Skin of body (tissue), 2 donors: ENCODE data around the gene KCNN3. TPM values are rescaled to one million over a fixed set of nuclear protein-coding genes. Genes with fewer than 3 reads are reported as not detected.

Experiments used
- DNase-seq: peaks from one replicate; lab custom pipeline; 2025; lab: John Stamatoyannopoulos, UW
- total RNA-seq: library from RNA; depleted of rRNA; stranded (reverse); fragments of >200 nt; gene quantifications from one replicate; pipeline ENCODE4 v1.2.3, GENCODE V29; 2014

KCNN3 gene
- total RNA-seq, 1 donor from 2014 or later, result 0.99 TPM

DNA sequence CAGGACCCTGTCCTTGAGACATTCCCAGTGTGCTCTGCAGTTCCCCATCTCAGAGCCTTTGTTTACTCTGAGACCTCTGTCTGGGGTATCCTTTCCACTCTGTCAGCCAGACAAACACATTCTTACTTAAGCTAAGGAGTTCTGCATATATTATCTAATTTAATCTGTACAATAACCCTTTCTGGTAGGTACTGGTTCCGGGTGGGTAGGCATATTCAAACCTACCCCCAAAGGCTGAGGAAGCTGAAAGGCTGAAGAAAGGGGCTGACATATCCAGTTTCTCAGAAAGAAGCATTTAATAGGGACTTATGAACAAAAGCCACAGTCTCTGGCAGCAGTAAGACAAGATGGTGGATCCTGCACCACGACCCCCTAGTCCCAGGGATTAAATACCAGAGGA is 53.1 kb downstream of the KCNN3 start:
- no peak for DNase-seq

DNA sequence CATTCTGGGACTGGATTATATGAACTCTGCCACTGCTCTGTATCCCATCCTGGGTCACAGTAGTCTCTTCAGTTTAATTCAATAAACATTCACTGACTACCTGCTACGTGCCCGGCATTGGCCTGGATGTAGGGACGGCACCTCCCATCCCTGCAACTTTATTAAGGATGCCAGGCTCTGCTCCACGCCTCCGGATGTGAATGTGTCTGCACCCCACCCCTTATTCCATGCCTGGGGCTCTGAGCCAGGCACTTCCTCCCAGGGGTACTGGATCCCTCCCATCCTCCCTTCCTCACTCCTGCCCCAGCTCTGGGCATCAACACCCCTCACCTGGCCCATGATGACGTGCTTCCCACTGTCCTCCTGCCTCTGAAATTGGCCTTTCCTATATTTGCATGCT is 53.7 kb downstream of the KCNN3 start:
- DNase-seq, result no peak

DNA sequence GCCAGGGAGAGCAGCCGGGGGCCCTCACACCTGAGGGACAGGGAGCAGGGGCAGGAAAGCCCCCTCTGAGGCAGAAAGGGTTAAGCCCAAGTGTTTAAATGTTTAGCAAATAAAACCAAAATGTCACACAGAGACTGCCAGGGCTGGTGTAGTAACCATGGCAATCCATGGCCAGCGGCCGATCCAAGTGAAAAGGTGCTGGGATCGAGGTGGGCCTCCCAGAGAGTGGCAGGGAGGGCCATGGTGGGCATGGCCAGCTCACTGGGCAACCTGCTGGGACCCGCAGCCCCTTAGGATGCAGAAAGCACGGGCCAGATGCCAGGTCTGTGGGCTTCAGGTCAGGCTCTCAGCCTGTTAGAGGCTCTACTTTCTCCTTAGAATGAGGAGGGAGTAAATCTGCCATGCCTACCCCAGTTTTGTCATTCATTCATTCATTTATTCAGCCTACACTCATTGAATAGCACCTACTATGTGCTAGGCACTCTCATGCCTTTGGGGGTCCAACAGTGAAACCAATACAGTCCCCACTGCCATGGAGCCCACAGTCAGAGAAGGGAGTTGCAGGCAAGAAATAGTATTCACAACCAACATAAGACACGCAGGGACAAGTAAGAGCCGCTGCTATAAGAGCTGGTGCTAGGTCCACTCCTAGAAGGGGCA is 56.1 kb downstream of the KCNN3 start:
- no peak for DNase-seq

DNA sequence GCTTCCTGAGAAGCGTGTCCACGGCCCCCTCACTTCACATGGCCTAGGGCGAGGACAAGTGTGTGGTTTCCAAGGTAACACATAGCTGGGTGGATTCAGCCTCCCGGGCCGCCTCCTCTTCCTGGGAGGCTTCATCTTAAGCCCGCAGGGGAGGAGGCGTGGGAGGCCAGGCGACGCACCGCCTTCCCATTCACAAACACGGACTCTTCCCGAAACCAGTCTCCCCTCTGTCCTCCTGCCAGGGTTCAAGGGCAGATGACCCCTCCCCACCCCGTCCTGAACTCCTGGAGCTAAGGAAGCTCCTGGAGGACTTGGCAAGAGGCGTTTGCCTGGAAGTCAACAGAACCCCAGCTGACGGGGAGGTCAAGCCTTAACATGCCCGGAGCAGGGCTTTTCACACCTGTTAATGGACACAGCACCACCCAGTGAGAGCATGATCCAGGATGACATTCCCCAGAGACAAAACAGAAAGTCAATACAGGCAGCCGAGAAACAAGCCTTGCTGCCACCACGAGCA is 56.7 kb downstream of the KCNN3 start:
- DNase-seq, result no peak

DNA sequence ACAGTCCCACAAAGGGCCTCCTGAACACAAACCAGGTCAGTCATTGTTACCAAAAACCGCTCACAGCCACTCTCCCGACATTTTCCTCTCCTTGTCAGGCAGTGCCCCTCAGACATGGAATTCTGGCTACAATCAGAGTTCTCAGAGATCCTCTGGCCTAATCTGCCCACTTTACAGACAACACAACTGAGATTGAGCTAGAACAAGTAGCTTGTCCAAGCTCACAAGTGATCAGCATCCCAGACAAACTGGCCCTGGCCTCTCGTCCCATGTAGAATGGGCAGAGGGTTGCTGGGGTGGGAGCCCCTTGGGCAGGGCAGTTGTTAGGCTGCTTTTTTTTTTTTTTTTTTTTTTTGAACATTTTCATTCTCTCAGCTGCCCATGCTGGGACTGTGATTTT is 57.2 kb downstream of the KCNN3 start:
- DNase-seq, result no peak

DNA sequence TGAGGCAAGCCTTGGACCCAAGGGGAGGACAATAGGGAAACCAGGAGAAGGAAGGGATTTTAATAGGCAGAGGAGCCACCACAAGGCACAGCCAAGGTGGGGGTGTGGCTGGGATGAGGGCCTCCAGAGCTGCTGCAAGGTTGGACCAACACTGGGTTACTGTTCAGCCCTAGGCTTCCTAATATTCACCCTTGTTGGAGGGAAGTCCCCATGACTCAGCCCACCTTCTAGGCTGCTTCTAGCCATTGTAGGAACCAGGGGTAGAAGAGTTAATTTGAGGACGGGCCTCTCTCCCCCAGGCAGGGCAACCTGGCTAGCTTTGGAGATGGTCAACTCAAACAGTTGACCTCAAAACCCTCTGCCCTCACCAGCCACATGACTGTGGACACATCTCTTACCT is 59.5 kb downstream of the KCNN3 start:
- DNase-seq, result no peak

DNA sequence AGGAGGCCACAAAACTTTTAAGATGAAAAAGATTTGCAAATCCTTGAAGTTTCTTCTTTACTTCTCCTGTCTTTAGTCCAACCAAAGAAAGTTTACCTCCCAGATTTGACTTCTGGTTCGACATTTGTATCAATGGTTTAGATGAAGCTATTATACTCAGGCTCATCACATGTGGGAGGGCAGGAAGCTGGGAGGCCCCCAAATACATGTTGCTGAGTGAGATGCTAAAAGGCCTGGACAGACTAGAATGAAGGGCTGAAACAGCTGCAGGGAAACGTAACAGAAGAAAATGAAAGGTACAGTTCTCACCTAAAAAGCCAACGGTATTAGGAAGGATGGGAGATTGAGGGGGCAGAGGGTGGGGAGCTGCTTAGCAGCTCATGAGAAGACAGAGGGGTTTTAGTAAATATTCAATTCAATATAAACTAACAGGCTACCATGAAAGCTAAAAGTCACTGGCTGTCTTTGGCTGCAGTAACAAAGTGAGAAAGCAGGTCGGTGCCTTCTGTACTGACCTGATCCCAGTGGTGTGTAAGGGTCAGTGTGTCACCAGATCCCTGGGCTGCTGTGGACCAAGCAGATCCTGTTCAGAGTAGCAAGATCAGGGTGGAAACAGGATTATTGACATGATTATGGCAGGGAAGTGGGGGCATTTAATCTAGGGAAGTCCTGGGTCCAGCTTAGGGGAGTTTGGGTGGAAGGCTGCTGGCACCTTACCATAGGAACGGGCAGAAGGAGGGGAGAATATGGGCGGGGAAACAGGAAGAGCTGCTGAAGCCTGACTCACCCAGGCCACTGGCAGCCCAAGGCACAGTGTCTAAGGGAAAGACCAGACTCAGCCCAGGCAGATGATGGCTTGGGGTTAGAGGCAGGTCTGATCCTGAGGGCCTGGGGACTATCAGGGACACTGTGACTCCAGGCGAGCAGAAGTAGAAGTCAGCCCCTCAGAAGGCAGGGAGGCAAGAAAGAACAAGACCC is 60.4 kb downstream of the KCNN3 start:
- no peak for DNase-seq

DNA sequence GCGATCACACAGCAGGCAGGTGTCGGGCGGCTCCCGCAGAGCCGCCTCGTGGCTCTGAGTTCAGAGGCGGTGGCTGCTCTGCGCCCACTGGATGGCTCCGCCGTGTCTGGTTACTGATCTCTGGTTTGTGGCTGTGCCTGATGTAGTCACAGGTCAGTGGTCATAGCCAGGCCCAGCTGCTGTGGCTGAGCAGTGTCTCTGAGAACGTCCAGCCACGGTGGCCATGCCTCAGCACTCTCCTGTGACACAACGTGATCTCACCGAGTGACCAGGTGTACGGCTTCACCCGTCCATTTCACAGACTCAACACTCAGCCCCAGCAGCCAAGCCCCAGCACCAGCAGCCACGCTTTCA is 61.2 kb downstream of the KCNN3 start:
- no peak for DNase-seq

DNA sequence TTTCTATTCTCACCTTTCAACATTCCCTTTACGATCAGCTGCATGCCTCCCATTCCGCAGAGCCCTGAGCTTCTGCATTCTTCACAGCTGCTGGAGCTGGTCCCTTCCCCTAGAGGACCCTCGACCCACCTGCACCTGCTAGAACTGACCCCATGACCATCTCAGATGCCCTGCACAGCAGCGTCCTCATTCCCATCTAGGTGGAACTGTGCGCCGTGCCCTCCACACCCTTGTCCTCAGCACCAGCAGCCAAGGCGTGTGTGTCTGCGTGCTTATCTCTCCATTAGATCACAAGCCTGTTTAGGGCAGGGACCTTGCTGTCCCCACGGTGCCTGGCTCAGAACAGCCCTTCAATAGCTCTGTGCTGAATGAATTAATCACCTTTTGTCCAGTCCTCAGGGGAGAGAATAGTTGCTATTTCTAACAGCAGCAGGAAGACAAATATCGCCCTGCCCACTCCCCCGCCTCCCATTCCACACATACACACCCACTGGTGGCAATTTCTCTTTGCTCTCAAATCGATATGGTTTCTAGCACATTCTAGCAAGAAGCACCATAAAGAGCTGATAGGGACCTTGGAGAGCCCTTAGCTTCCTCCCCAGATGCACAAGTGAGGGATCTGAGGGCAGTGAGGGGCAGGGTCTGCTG is 61.7 kb downstream of the KCNN3 start:
- DNase-seq, result no peak

DNA sequence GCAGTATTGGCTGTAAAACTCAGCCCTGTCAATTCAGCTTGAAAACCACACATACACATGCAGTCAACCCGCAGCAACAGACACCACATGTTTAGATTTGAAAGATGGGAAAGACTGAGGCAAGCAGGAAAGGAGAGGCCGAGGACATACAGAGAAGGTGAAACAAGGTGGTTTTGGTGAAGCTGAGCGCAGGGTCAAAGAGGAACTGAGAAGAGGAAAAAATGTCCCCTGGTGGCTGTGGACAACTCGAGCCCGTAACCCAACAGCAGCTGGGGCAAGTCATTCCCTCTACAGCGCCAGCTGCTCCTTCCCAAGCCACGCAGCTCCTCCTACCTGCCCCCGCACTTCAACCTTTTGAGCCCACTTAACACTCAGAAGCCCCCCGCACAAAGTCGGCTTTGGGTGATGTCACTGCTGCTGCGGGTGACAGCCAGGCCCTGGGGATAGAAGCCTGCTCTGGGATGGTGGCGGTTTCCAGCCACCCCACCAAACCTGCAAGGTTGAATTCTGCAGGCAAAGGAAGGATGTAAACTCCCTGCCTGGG is 63.0 kb downstream of the KCNN3 start:
- DNase-seq, result no peak

DNA sequence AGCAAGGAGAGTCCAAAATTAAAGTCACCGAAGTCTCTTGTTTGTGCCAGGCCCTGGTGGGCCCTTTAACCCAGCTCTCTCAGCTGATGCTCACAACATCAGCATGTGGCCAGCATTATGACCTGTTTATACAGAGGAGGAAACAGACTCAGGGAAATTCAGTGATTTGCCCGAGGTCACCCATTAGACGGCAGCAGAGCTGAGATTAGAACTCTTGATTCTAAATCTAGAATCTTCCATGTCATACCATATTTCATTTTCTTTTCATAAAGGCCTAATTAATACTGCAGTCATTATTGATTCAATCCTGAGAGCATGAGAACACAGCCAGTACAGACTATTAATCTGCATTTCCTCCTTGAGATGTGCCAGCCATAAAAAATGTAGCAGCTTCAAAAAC is 63.7 kb downstream of the KCNN3 start:
- no peak for DNase-seq

DNA sequence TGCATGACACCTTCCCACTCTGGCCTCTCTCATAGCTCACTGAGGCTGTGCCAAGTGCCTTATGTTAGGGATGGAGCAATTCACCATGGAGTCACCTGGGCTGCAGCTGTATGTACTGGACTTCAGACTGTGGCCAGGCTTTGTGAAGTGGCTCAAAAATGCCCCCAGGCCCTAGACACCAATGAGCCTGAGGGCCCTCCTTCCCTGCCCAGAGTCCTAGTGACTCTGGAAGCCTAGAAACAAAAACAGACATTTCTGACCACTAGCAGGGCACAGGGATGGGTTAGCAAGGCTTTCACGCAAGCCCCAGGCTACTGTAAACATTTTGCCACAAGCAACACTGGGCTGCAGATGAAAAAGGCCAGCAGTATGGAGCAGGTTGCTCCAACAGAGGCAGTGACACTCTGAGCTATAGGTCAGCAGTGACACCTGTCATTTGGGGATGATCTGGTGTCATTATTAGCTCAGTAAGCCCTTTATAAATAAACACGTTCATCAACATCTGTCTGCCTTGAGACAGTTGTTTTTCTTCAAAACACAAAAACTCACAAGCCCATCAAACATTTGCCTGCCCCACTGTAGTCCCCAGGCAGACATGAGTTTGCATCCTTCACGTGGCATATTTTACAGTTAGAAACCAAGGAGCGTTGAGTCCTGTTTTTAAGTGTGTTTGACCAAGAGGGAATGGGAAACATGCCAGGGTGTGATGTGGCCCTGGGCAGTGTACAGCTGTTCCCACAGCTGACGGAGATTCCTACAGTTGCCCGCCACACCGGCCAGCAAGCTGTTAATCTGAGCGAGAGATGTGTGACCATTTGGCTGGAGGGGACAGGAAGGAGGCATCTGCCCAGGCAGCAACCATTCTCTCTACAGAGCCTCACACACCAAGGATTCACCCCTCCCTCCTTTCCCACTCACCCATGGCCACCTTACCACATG is 66.8 kb downstream of the KCNN3 start:
- no peak for DNase-seq

DNA sequence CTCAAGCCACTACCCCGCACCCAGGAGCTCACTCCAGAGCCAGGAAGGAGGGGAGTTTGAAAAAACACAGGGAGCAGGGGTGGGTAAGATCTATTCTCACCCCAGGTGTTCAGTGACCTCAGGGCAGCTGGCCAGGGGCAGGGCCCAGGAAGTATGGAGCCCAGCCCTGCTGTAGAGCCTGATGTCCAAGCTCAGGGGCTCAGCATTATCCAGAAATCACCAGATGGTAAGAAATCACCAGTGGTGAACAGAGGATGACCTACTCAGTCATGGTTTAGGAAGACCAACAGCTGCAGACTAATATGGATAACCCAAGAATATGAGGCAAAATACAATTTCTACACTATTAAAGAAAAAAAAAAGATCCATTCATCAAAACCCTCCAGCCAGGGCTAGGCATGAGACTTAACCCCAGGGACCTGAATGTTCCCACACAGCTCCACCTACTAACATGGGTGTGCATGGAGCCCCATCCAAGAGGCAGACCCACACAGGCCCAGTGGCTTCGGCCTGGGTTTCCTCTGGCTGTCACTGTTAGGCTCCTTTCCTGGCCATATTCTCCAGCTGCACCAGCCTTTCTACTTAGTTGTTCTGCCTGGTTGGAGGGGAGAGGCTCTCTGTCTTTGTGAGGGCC is 67.6 kb downstream of the KCNN3 start:
- DNase-seq, result no peak

DNA sequence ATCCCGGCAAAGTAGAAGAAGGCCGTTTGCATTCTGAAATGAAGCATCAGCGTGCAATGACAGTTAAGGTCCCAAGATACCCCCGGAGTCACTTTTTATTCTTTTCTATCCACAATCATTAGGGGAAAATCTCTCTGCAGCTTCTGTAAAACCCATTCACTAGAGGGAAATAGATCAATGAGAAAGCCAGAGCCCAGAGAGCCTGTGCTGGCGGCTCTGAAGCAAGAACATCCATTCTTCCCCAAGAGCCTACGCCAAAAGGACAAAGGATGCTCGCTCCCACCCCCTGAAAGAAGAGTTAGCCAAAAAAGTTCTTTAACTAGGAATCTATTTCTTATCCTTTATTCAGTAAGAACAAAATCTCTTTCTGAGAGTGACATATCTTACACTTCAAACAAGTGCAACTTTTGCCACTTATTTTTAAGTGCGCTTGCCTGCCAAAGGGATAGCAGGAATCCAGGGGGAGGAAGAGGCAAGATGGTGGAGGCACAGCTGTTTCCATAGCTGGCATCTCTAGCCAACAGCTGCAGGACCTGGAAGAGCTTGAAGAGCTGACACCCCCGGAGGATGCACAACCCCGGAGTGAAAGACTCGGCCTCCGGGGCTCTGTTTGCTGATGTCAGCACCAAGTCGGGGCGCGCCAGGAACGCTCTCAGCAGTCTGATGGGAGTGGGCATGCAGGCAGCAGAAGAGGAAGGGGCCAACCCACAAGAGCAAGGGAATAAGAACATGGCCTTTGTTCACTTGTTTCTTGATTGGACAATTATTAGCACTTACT is 68.7 kb downstream of the KCNN3 start:
- DNase-seq, result no peak

DNA sequence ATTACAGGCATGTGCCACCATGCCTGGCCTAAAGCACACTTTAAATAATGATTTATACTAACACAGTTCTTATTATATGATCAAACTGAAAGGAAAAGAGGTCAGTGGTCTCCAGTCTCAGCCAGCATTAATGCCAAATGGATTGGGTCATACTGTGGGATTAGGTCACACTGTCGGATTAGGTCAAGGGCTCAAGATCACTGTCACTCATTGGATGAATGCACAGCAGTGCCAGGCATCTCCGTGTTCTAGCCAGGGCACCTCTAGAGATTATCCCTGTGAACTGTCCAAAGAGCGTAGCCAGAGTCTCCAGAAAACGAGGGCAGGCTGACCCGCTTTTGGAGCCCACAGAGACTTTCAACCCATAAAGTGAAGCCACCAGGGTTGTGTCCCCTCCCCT is 70.9 kb downstream of the KCNN3 start:
- no peak for DNase-seq

DNA sequence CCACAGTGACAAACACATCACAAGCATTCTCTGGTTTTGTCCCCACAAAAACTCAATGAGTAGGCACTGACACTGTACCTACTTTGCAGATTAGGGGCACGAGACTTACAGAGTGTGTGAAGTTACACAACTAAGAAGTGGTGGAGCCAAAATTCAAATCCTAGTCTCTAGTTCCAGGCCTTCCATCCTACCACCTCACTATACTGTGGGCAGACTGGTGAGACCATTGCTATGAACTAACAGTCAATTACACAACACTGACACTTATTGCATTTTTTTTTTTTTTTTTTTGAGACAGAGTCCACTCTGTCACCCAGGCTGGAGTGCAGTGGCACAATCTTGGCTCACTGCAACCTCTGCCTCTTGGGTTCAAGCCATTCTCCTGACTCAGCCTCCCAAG is 71.4 kb downstream of the KCNN3 start:
- no peak for DNase-seq

DNA sequence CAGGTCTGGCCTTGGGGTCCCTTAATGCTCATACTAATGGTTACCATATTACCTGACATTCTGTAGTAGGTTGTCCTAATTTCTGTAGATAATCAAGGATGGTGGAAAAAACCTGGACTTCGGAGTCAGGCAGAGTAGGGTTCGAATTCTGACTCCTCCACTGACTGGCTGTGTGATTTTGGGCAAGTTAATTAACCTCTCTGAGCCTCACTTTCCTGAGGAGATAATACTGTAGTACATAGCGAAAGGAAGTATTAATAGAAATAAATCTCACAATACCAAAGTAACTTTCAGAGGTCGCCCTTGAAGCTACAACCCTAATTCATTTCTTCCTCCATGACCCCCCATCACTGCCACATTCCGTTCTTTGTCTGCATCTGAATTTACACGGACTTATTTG is 72.9 kb downstream of the KCNN3 start:
- DNase-seq, result no peak

DNA sequence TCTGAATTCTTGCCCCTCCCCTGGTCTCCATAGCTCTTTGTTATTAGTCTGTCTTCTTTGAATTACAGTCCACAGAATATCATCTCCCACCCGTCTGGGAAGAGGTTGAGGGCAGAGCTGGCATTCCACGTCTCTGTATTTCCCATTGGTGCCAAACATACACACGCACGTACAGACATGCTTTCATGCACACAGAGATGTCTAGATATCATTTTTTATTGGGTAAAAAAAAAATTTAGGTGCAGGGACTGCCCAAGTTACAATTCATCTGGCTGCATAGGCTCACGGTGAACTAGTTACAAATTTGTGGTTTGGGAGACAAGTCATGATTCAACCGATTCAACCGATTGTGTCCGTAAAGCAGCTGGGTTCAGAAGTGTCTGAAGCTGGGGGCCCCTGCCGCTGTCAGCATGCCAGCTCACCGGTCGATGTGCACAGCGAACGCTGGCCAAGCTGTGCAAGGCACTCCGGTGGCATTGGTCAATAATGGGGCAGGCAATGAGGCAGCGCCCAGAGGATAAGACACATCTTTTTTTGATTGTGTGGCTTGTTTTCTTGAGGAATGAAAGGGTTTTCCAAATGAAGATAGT is 73.7 kb downstream of the KCNN3 start:
- DNase-seq, result no peak

DNA sequence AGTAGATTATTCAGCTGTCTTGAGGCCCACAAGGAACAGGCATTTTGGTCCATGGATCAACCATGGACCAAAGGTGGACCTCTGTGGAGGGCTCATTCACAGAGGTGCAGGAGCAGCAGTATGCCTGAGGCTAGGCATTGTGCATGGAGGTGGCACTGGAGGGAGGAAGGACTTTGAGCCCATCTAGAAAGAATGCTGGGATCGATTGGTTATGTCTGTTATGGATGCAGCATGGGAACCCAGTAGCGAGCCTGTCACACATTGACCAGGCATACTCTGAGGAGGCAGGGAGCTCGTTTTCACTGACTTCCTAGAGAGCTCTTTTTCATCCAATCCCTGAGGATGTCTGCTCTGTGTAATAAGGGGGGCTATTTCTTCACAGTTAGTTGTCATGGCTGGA is 75.5 kb downstream of the KCNN3 start:
- DNase-seq, result no peak
